ENCODE data around the gene MYL4. TPM values are rescaled to one million over a fixed set of nuclear protein-coding genes. Genes with fewer than 3 reads are reported as not detected.

MYL4 gene
- total RNA-seq, 1 experiment from 2014 or later, result 0.49 TPM

GRCh38 chr17:47238321-47239010 lies 29.3 kb downstream of the MYL4 start:
- in situ Hi-C loops (cut with HindIII; ENCODE audit: low pct_unique_long_range_greater_than_20kb, low sequenced_read_pairs), result no loop called here
- ChIA-PET POLR2A (no interaction called here), CTCF (no interaction called here)
- no peak overlapping the region for H3K4me3 ChIP-seq (ENCODE audit: low read depth in 2 of 2, low read length in 2 of 2)
- no peaks in the 10 kb centered on the region for H3K9me3 ChIP-seq (ENCODE audit: control insufficient read depth, insufficient read depth, low read depth, low read length)
- H3K27me3 ChIP-seq (ENCODE audit: control insufficient read depth, insufficient read depth, low read length), result no peaks in the 10 kb centered on the region
- intact Hi-C loops (cut with micrococcal nuclease; ENCODE audit: unreplicated experiment), result no loop called here
- H3K27ac ChIP-seq (ENCODE audit: low read length), result no peak overlapping the region
- peaks cover 4% of the 10 kb centered on the region; the same call in 1 of the 2 replicates for H3K4me1 ChIP-seq (ENCODE audit: control insufficient read depth, insufficient read depth, low read length)
- no peak for ATAC-seq
- H3K36me3 ChIP-seq (ENCODE audit: control insufficient read depth, insufficient read depth, low read length), result no peaks in the 10 kb centered on the region
- TF ChIP-seq SIN3A (IDR thresholded peaks at IDR 0.05; ENCODE audit: borderline replicate concordance, insufficient read depth, low read depth, low read length), result no peak
- DNase-seq (ENCODE audit: low read depth, low spot score), result no peak
- no TSS peak for BruUV-seq (replicated peaks)

GRCh38 chr17:47239619-47239966 lies 30.4 kb downstream of the MYL4 start:
- Histone ChIP-seq H3K4me3 (ENCODE audit: low read depth in 2 of 2, low read length in 2 of 2) (no peak overlapping the region), H3K4me1 (ENCODE audit: control insufficient read depth, insufficient read depth, low read length) (peaks cover 4% of the 10 kb centered on the region; the same call in 1 of the 2 replicates), H3K36me3 (ENCODE audit: control insufficient read depth, insufficient read depth, low read length) (no peaks in the 10 kb centered on the region), H3K27ac (ENCODE audit: low read length) (peak overlapping the region; percentile 26), H3K27me3 (ENCODE audit: control insufficient read depth, insufficient read depth, low read length) (no peaks in the 10 kb centered on the region), H3K9me3 (ENCODE audit: control insufficient read depth, insufficient read depth, low read depth, low read length) (no peaks in the 10 kb centered on the region)
- ATAC-seq (peak; percentile 39; the same call in 1 of the 2 replicates), DNase-seq (ENCODE audit: low read depth, low spot score) (no peak)
- intact Hi-C loops (cut with micrococcal nuclease; ENCODE audit: unreplicated experiment) (no loop called here), in situ Hi-C loops (cut with HindIII; ENCODE audit: low pct_unique_long_range_greater_than_20kb, low sequenced_read_pairs) (no loop called here)
- BruUV-seq (replicated peaks), result no TSS peak
- TF ChIP-seq POLR2AphosphoS5 (IDR thresholded peaks at IDR 0.05; ENCODE audit: low read depth, low read length) (no peak), TCF7L2 (IDR thresholded peaks at IDR 0.05; ENCODE audit: low read depth, low read length) (no peak), SIN3A (IDR thresholded peaks at IDR 0.05; ENCODE audit: borderline replicate concordance, insufficient read depth, low read depth, low read length) (no peak), REST (IDR thresholded peaks at IDR 0.05; ENCODE audit: insufficient read depth in 1 of 2, low read depth in 2 of 2, low read length in 1 of 2) (no peak), CTCF (IDR thresholded peaks at IDR 0.05) (no peak)
- ChIA-PET POLR2A (no interaction called here), CTCF (no interaction called here)

GRCh38 chr17:47239967-47240651 lies 31.0 kb downstream of the MYL4 start:
- H3K27me3 ChIP-seq (ENCODE audit: control insufficient read depth, insufficient read depth, low read length), result no peaks in the 10 kb centered on the region
- in situ Hi-C loops (cut with HindIII; ENCODE audit: low pct_unique_long_range_greater_than_20kb, low sequenced_read_pairs), result no loop called here
- H3K36me3 ChIP-seq (ENCODE audit: control insufficient read depth, insufficient read depth, low read length), result no peaks in the 10 kb centered on the region
- ChIA-PET POLR2A (no interaction called here), CTCF (no interaction called here)
- H3K9me3 ChIP-seq (ENCODE audit: control insufficient read depth, insufficient read depth, low read depth, low read length), result no peaks in the 10 kb centered on the region
- TF ChIP-seq REST (IDR thresholded peaks at IDR 0.05; ENCODE audit: insufficient read depth in 1 of 2, low read depth in 2 of 2, low read length in 1 of 2) (no peak), POLR2AphosphoS5 (IDR thresholded peaks at IDR 0.05; ENCODE audit: low read depth, low read length) (no peak), CTCF (IDR thresholded peaks at IDR 0.05) (no peak), SIN3A (IDR thresholded peaks at IDR 0.05; ENCODE audit: borderline replicate concordance, insufficient read depth, low read depth, low read length) (no peak), TCF7L2 (IDR thresholded peaks at IDR 0.05; ENCODE audit: low read depth, low read length) (no peak)
- DNase-seq (ENCODE audit: low read depth, low spot score), result peak; percentile 87
- peak; percentile 96 for ATAC-seq
- no TSS peak for BruUV-seq (replicated peaks)
- intact Hi-C loops (cut with micrococcal nuclease; ENCODE audit: unreplicated experiment), result no loop called here
- peaks cover 4% of the 10 kb centered on the region; the same call in 1 of the 2 replicates for H3K4me1 ChIP-seq (ENCODE audit: control insufficient read depth, insufficient read depth, low read length)
- peak overlapping the region; percentile 26 for H3K27ac ChIP-seq (ENCODE audit: low read length)
- no peak overlapping the region for H3K4me3 ChIP-seq (ENCODE audit: low read depth in 2 of 2, low read length in 2 of 2)
